Brain pericyte (primary cell): ENCODE data around the gene CACNA1C.

Experiments
- DNase-seq: peaks from one replicate; pipeline ENCODE4 v3.0.0-alpha.2; 2012; ENCODE audit warnings: low read depth, low spot score

Gene CACNA1C

GRCh38 chr12:2140858-2141519 lies 88.2 kb downstream of the CACNA1C start:
- DNase-seq: no peak

GRCh38 chr12:2142068-2142467 lies 89.3 kb downstream of the CACNA1C start:
- DNase-seq: no peak

DNA sequence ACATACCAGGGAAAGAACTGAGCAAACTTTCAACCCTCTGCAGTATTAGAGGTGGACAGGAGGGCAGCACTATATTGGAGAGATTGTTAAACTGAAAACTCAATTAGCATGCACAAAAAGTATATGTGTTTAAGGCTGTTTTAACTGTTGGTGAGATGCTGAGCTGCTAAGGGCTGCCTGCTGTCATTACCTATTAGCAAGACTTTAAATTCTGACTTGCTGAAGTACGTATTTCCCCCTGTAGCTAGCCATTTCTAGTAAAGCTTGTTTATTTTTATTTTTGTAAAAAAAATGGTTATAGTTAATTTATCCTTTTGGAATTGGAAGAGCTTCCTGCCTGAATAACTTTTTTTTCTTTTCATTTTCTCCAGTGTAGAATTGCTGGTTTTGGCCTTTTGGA lies 92.2 kb downstream of the CACNA1C start:
- no peak for DNase-seq

DNA sequence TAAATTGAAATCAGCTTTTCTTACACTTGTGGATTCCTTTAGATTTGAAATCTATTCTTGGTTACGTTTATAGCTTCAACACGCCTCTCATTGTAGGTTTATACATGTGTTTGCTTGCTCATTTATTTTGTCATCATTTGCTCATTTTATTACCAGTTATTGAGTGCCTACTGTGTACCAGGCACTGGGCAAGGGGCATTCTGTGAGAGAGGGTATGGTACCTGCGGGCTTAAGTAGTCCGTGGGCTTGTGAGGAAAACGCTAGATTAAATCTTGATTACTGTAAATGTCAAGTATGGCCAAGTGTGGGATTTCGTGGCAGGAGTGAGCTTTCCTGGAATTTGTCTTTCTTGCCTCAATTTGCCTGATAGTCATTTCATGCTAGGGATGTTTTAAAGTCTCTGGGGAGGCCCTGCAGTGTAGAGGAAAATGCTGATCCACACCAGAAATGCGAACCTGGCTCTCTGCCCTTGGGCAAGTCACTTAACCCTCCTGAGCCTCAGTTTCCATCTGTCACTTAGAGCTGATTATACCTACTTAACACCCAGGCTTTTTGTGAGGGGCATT lies 92.7 kb downstream of the CACNA1C start:
- no peak for DNase-seq

DNA sequence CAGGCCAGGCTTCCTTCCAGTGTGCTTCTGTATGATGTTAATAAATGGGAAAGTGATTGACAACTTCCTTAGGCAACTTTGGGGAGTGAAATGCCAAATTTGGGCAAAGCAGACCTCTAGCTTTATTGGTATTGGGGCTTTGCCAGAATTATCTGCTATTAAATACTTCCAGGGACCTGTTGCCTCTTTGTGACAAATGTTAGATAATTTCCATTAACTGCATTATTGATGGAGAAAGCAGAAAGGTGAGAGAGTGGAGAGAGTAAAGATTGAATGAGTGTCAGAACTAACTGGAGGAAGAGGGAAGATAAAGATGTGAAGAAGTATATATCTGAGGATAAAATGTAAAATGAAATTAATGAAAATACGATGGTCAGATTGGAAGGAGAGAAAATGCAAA lies 94.5 kb downstream of the CACNA1C start:
- no peak for DNase-seq

DNA sequence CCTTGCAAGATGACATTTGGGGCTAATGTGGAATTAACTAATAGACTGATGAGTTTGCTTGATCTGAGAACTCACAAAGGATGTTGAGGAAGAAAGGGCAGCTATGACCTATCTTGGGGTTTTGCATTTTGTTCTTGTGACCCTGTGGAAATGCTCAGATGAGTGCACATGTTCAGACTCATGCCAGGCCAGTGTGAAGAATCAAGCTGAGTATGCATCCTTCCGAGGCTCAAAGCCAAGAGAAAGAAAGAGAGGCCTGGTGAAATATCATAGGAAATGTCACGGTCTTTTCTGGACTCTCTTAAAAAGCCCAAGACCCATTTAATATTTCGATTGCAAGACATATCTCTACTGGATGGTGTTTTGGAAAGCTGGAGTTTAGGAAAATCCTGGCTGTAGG lies 96.3 kb downstream of the CACNA1C start:
- no peak for DNase-seq

DNA sequence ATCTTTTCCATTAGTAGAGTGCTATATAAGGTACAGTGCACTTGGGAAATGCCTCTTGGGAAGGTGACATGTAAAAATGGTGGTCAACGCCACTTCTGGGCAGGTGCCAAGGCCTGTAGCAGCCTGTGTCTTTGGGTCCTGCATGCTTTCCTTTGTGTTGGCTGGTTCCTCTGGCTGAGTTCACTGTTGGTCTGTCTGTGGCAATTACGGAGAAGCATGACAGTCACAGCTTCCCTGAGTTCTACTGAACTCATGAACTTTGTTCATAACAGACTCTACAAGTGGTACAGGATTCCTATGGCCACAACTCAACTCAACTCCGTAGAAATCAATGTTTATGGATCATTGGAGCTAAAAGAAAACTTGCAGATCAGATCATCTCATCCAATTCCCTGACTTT lies 98.0 kb downstream of the CACNA1C start:
- DNase-seq: no peak

DNA sequence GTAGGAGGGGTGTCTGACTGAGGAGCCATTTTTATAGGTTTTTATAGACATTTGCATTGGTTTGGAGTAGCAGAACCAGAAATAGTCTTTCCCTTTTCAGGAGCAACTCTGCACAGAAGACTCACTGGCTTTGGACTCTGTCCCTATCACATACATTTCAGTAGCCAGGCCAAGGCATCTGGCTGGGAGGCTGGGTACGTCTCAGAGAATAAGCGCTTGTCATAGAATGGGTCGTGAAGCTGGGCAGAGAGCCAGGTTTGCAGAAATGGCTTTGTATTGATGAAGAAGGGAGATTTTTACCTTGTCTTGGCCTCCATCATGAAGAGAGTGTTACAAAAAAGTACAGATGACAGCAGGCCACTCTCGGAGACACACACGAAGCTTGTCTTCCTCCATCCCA lies 98.6 kb downstream of the CACNA1C start:
- no peak for DNase-seq

GRCh38 chr12:2152134-2152533 lies 99.3 kb downstream of the CACNA1C start:
- DNase-seq: no peak

- no peak for DNase-seq
These were observed 101.3 kb downstream of the CACNA1C start for GRCh38 chr12:2154050-2154449.

- no peak for DNase-seq
These were observed 101.7 kb downstream of the CACNA1C start for GRCh38 chr12:2154521-2154920.

GRCh38 chr12:2156333-2156732 lies 103.5 kb downstream of the CACNA1C start:
- DNase-seq: no peak

DNA sequence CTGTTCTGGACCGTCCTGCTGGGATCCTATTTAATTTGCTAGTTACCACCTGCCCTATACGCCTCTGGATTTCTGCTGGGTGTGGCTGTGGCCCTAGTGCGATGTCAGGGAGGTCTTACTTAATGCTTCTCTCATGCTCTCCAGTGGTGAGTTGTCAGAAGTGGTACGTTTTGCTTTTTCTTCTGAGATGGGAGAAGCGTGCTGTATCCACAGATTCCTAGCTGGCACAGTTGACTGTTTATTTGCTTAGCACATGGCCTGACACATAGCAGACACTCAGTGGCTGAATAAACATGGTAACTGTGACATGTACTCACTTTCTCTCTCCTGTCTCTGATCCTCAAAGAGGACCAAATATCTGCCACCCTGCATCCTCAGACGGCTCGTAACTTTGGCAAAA lies 107.3 kb downstream of the CACNA1C start:
- no peak for DNase-seq

DNA sequence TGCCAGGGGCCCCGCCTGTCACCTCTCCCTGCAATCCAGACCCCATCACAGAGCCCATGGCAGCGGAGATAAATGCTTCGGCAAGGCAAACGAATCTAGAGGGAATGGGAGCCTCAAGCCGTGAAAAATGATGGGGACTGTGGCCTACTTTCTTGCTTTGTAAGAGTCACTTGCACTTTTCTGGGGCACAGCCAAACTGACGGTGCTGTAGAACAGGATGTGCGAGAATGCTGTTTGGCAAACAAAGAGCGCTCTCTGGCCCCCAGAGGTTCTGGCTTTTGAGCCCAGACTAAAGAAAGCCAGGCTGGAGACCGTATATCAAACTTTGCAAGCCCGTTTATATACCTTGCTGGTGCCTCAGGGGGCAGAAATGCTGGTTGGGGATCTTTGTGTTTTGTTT lies 108.7 kb downstream of the CACNA1C start:
- DNase-seq: no peak

DNA sequence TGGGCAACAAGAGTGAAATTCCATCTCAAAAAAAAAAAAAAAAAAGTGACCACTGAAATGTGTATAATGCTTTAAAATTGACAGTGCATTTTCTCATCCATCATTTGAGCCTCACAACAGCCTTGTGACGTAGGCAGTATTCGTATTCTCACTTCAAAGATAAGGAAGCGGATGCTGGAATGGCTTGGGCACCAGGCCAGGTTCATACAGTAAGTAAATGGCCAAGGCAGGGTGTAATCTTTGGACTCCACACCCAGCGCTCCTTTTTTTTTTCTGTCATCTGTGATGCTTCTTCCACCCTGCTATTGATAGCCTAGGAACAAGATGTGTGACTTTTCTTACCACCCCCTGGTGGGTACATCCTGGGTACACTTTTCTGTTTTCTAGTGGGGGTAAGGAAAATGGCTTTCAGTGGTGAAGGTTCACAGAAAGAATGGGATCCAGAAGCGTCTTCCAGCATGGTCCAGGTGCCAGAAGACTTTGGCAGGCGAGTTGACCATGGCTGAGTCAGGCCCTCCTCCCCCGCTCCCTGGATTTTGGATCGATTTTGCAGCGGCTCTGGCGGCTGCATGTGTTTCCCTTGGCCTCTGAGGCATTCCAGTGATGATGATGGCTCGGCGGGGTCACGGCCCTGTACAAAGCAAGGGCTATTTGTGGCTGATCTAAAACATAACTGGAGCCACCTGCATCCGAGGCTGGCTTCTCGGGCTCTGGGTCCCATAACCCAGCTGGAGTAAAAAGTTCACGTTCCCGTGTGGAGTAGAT lies 110.6 kb downstream of the CACNA1C start:
- DNase-seq: peak; percentile 70

DNA sequence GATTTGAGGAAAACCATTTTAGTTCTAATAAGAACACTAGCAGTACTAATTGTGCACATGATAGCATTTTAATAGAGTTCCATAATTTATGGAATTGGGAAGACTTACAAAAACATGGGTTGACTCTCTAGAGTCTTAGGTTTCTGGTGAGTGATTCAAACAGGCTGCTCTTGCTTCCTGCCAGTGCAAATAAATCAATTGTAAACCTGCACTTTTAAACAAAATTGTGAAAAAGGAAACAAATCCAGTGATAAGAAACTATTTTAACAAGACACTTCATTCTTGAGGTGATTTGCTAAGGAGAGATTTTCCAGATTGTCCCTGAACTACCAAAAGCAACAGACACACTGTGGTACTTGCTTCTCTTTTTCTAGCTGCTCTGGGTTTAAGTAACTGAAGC lies 112.2 kb downstream of the CACNA1C start:
- no peak for DNase-seq

DNA sequence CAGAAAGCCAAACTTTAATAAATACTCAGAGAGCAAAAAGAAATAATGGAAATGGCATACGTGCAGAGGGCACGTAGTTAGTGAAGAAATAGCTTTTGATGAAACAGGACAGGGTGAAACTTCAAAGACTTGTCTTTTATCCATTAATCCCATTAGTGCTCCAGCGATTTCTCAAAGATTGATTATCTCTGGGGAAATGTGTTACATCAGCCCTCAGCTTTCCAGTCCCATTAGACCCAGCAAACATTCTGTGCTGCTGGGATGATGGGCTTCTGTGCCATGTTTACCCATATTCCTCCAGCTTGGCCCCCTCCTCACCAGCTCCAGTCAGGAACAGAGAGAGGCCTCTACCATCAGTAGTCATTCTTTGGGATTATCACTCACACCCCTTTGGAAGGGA lies 113.1 kb downstream of the CACNA1C start:
- DNase-seq: no peak

DNA sequence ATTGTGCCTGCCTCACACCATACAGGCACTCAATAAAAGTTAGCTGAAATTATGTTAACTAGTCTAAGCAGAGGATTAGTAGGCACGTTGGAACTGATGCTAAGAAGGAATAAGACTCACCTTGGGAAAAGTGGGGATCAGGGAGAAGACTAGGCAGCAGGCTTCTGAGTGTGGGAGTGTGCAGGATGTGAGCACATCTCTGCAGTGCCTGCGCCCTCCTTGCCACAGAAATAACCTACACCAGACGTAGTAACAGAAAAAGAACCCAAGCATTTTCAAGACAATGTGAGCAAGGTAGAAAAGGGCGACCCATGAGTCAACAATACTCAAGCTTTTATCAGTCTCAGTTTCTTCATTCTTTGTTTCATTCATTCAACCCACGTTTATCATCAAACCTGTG lies 113.9 kb downstream of the CACNA1C start:
- DNase-seq: no peak

DNA sequence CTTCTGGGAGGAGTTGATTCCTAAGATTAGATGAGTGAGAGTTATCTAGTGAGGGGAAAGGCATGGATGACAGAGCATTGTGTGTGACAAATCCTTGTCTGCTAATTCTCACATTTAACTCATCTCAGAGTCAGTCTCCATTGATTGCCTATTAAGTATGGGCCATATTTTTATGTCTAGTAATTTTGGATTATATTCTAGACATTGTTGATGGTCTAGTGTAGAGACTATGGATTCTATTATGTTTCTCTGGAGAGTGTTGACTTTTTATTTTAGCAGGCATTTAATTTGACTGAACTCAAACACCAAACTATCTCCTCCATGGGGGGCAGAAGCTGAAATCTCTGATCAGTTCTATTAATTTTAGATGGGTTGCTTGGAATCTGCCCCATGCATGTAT lies 114.4 kb downstream of the CACNA1C start:
- DNase-seq: no peak

DNA sequence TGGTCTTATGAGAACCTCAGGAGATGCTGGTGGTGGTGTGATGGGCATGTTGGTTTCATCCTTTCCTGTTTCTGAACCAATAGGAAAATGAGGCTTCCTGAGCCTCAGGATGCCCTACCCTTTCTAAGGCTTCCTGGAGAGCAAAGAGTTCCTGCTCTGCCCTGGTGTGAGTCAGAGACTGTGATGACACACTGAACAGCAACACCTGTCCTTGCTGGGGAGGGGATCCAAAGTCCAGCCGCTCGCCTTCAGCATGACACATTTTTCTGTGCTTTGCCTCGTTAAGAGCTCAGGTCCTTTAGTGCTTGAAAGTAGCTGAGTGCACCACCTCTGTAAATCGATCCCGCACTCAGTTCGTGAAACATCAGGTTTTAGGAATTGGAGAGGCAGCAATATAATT lies 116.0 kb downstream of the CACNA1C start:
- DNase-seq: no peak

DNA sequence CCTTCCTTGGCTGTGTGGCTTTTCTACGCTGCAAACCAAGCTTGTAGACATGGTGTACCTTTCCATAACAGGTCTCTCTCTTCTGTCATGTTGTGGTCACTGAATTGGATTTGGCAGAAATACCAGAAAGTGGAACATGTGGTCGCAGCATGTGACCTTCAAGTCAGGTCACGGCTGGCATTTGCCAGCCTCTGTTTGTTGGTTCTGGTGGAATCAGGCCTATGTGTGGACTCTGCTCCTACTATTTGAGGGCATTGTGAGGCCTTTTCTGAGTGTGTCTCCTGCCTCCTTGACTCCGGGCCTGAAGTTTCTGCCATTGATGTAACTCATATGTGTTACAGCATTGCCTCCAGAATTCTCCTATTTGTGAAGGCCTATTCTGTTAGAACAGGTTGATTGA lies 116.7 kb downstream of the CACNA1C start:
- no peak for DNase-seq

DNA sequence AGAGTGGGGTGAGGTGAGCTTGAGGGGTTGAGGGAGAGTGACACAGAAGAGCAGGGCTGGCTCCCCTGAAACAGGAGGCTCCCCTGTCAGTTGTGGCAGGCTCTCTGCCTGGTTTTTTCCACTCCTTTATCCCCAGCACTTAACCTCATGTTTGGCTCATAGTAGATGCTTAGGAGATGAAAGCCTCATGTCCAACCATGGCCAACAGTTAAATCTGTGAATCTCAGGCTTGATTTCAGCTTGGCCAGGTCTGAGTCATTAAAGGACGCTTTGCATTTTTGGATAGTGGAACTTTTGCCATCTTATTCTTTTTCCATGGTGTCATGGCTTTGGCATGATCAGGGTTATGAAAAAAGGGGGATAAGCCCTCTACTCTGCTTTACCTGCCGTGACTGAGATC lies 117.2 kb downstream of the CACNA1C start:
- DNase-seq: no peak

- no peak for DNase-seq
These were observed 117.6 kb downstream of the CACNA1C start for GRCh38 chr12:2170376-2170775.
